Osteocyte (in vitro differentiated cells): Measurements from ENCODE around the gene ECSIT. TPM values are rescaled to one million over a fixed set of nuclear protein-coding genes. Genes with fewer than 3 reads are reported as not detected.
A peak's percentile ranks its signal among the peaks of the same experiment; 100 is the strongest.

ENCODE experiments used
- DNase-seq: peaks from one replicate; pipeline ENCODE4 v3.0.0; 2021; ENCODE audit warnings: mixed read lengths; ENCODE audit not compliant: unreplicated experiment; ENCODE audit errors: extremely low spot score
- H3K27ac Mint-ChIP-seq: one replicate; pipeline ENCODE4 v1.8.0; 2021; ENCODE audit warnings: mild to moderate bottlenecking, mixed read lengths; ENCODE audit not compliant: unreplicated experiment
- H3K27me3 Mint-ChIP-seq: one replicate; pipeline ENCODE4 v1.8.0; 2021; ENCODE audit warnings: mixed read lengths; ENCODE audit not compliant: unreplicated experiment
- H3K36me3 Mint-ChIP-seq: one replicate; pipeline ENCODE4 v1.8.0; 2021; ENCODE audit warnings: mixed read lengths; ENCODE audit not compliant: unreplicated experiment
- H3K4me1 Mint-ChIP-seq: one replicate; pipeline ENCODE4 v1.8.0; 2021; ENCODE audit warnings: mixed read lengths; ENCODE audit not compliant: unreplicated experiment
- H3K4me3 Mint-ChIP-seq: one replicate; pipeline ENCODE4 v1.8.0; 2021; ENCODE audit warnings: mild to moderate bottlenecking, moderate library complexity, mixed read lengths; ENCODE audit not compliant: unreplicated experiment
- H3K9me3 Mint-ChIP-seq: one replicate; pipeline ENCODE4 v1.8.0; 2021; ENCODE audit warnings: mixed read lengths; ENCODE audit not compliant: unreplicated experiment
- CTCF ChIP-seq: fragments of 200-600 bp; sonication (generic); IDR thresholded peaks from 2 replicates; pipeline ENCODE4 v1.5.0; 2021; ENCODE audit warnings: antibody characterized with exemption, mild to moderate bottlenecking, moderate library complexity
- total RNA-seq: library from RNA; stranded (reverse); gene quantifications from 2 replicates; pipeline ENCODE4 v1.2.1, GENCODE V29; 2021

The ECSIT gene
- total RNA-seq, 1 donor from 2014 or later, result 30.0 TPM

GRCh38 chr19:11499220-11499726 lies 29.7 kb downstream of the ECSIT start:
- Mint-ChIP-seq H3K36me3 (peaks cover 6% of the 10 kb centered on the region), H3K4me3 (no peak overlapping the region), H3K27me3 (no peaks in the 10 kb centered on the region), H3K27ac (no peak overlapping the region), H3K9me3 (no peaks in the 10 kb centered on the region), H3K4me1 (peaks cover under 1% of the 10 kb centered on the region)
- DNase-seq, result no peak
- no peak for TF ChIP-seq CTCF

GRCh38 chr19:11496391-11497163 lies 32.4 kb downstream of the ECSIT start:
- TF ChIP-seq CTCF, result peak; percentile 71
- peaks cover 4% of the 10 kb centered on the region for H3K36me3 Mint-ChIP-seq
- H3K4me1 Mint-ChIP-seq, result no peaks in the 10 kb centered on the region
- H3K9me3 Mint-ChIP-seq, result no peaks in the 10 kb centered on the region
- no peak overlapping the region for H3K27ac Mint-ChIP-seq
- H3K27me3 Mint-ChIP-seq, result no peaks in the 10 kb centered on the region
- DNase-seq, result peak; percentile 91
- H3K4me3 Mint-ChIP-seq, result no peak overlapping the region

- H3K4me3 Mint-ChIP-seq, result no peak overlapping the region
- no peak for DNase-seq
- H3K9me3 Mint-ChIP-seq, result no peaks in the 10 kb centered on the region
- no peaks in the 10 kb centered on the region for H3K4me1 Mint-ChIP-seq
- H3K36me3 Mint-ChIP-seq, result peaks cover 4% of the 10 kb centered on the region
- H3K27ac Mint-ChIP-seq, result no peak overlapping the region
- no peak for TF ChIP-seq CTCF
- H3K27me3 Mint-ChIP-seq, result no peaks in the 10 kb centered on the region
Measured at GRCh38 chr19:11495885-11496284, 33.0 kb downstream of the ECSIT start.

GRCh38 chr19:11495481-11495880 lies 33.5 kb downstream of the ECSIT start:
- no peak overlapping the region for H3K4me3 Mint-ChIP-seq
- peaks cover 7% of the 10 kb centered on the region for H3K36me3 Mint-ChIP-seq
- no peak overlapping the region for H3K27ac Mint-ChIP-seq
- H3K4me1 Mint-ChIP-seq, result no peaks in the 10 kb centered on the region
- H3K9me3 Mint-ChIP-seq, result no peaks in the 10 kb centered on the region
- no peak for TF ChIP-seq CTCF
- DNase-seq, result no peak
- H3K27me3 Mint-ChIP-seq, result no peaks in the 10 kb centered on the region

- DNase-seq, result no peak
- Mint-ChIP-seq H3K27ac (no peak overlapping the region), H3K36me3 (peaks cover 10% of the 10 kb centered on the region), H3K4me1 (no peaks in the 10 kb centered on the region), H3K27me3 (no peaks in the 10 kb centered on the region), H3K9me3 (no peaks in the 10 kb centered on the region), H3K4me3 (no peak overlapping the region)
- no peak for TF ChIP-seq CTCF
Measured at GRCh38 chr19:11494634-11495285, 34.2 kb downstream of the ECSIT start.
